ENCODE measurements around the gene SCAND1. TPM values are rescaled to one million over a fixed set of nuclear protein-coding genes. Genes with fewer than 3 reads are reported as not detected.
A peak's percentile ranks its signal among the peaks of the same experiment; 100 is the strongest.

Gene SCAND1
- total and polyA plus RNA-seq, 9 of the 15 experiments (the other 6 are each of a cell fraction or from before 2014, with no cell fraction given), result 0.08 to 94.0 (median 5.8) TPM

DNA sequence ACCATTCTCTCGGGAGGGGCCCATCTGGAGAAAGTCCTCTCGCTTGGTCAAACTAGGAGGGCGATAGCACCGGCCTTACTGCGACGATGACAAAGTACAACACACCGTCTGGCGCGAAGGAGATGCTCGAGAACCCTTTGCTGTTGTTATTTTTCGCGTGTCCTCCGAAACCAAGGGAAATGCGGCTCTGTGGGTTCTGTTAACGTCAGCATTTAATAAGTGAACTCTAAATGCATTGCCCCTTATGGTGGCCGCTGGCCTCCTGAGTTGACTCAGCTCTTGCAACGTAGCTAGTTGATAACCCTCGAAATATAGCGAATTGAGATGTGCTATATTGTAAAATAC, 577 bp upstream of the SCAND1 start (continued):
- TF ChIP-seq, protein P1, sequence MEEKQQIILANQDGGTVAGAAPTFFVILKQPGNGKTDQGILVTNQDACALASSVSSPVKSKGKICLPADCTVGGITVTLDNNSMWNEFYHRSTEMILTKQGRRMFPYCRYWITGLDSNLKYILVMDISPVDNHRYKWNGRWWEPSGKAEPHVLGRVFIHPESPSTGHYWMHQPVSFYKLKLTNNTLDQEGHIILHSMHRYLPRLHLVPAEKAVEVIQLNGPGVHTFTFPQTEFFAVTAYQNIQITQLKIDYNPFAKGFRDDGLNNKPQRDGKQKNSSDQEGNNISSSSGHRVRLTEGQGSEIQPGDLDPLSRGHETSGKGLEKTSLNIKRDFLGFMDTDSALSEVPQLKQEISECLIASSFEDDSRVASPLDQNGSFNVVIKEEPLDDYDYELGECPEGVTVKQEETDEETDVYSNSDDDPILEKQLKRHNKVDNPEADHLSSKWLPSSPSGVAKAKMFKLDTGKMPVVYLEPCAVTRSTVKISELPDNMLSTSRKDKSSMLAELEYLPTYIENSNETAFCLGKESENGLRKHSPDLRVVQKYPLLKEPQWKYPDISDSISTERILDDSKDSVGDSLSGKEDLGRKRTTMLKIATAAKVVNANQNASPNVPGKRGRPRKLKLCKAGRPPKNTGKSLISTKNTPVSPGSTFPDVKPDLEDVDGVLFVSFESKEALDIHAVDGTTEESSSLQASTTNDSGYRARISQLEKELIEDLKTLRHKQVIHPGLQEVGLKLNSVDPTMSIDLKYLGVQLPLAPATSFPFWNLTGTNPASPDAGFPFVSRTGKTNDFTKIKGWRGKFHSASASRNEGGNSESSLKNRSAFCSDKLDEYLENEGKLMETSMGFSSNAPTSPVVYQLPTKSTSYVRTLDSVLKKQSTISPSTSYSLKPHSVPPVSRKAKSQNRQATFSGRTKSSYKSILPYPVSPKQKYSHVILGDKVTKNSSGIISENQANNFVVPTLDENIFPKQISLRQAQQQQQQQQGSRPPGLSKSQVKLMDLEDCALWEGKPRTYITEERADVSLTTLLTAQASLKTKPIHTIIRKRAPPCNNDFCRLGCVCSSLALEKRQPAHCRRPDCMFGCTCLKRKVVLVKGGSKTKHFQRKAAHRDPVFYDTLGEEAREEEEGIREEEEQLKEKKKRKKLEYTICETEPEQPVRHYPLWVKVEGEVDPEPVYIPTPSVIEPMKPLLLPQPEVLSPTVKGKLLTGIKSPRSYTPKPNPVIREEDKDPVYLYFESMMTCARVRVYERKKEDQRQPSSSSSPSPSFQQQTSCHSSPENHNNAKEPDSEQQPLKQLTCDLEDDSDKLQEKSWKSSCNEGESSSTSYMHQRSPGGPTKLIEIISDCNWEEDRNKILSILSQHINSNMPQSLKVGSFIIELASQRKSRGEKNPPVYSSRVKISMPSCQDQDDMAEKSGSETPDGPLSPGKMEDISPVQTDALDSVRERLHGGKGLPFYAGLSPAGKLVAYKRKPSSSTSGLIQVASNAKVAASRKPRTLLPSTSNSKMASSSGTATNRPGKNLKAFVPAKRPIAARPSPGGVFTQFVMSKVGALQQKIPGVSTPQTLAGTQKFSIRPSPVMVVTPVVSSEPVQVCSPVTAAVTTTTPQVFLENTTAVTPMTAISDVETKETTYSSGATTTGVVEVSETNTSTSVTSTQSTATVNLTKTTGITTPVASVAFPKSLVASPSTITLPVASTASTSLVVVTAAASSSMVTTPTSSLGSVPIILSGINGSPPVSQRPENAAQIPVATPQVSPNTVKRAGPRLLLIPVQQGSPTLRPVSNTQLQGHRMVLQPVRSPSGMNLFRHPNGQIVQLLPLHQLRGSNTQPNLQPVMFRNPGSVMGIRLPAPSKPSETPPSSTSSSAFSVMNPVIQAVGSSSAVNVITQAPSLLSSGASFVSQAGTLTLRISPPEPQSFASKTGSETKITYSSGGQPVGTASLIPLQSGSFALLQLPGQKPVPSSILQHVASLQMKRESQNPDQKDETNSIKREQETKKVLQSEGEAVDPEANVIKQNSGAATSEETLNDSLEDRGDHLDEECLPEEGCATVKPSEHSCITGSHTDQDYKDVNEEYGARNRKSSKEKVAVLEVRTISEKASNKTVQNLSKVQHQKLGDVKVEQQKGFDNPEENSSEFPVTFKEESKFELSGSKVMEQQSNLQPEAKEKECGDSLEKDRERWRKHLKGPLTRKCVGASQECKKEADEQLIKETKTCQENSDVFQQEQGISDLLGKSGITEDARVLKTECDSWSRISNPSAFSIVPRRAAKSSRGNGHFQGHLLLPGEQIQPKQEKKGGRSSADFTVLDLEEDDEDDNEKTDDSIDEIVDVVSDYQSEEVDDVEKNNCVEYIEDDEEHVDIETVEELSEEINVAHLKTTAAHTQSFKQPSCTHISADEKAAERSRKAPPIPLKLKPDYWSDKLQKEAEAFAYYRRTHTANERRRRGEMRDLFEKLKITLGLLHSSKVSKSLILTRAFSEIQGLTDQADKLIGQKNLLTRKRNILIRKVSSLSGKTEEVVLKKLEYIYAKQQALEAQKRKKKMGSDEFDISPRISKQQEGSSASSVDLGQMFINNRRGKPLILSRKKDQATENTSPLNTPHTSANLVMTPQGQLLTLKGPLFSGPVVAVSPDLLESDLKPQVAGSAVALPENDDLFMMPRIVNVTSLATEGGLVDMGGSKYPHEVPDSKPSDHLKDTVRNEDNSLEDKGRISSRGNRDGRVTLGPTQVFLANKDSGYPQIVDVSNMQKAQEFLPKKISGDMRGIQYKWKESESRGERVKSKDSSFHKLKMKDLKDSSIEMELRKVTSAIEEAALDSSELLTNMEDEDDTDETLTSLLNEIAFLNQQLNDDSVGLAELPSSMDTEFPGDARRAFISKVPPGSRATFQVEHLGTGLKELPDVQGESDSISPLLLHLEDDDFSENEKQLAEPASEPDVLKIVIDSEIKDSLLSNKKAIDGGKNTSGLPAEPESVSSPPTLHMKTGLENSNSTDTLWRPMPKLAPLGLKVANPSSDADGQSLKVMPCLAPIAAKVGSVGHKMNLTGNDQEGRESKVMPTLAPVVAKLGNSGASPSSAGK (IDR thresholded peaks at IDR 0.05), result peak; percentile 84; the same call in 1 of the 2 replicates
- TF ChIP-seq C11orf30 (IDR thresholded peaks at IDR 0.05; ENCODE audit: low read depth) (peak; percentile 95), RBM15 (IDR thresholded peaks at IDR 0.05; ENCODE audit: insufficient read depth, low read length) (no peak), IFI16 (CRISPR knock-in tag; IDR thresholded peaks at IDR 0.05) (no peak), NCOR1 (IDR thresholded peaks at IDR 0.05) (no peak), MTA3 (IDR thresholded peaks at IDR 0.05; ENCODE audit: borderline replicate concordance) (no peak), CC2D1A (IDR thresholded peaks at IDR 0.05) (peak; percentile 7; the same call in 1 of the 2 replicates), SMARCE1 (IDR thresholded peaks at IDR 0.05) (peak; percentile 56; the same call in 1 of the 2 replicates)
- TF ChIP-seq, protein P2, sequence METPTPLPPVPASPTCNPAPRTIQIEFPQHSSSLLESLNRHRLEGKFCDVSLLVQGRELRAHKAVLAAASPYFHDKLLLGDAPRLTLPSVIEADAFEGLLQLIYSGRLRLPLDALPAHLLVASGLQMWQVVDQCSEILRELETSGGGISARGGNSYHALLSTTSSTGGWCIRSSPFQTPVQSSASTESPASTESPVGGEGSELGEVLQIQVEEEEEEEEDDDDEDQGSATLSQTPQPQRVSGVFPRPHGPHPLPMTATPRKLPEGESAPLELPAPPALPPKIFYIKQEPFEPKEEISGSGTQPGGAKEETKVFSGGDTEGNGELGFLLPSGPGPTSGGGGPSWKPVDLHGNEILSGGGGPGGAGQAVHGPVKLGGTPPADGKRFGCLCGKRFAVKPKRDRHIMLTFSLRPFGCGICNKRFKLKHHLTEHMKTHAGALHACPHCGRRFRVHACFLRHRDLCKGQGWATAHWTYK (CRISPR knock-in tag; IDR thresholded peaks at IDR 0.05), result no peak

Data from K562 (cell line).